NB4 (cell line): ENCODE data around the gene GALNT15.

Experiments
- DNase-seq: peaks from one replicate; pipeline ENCODE4 v3.0.0; 2010; ENCODE audit warnings: low read depth
- H3K4me3 ChIP-seq: one replicate; pipeline ENCODE4 v1.5.1; 2011; ENCODE audit warnings: mild to moderate bottlenecking, low read depth, low read length, moderate library complexity
- CTCF ChIP-seq: IDR thresholded peaks from one replicate; pipeline ENCODE4 v1.5.1; 2012; ENCODE audit warnings: low read depth, low read length
- MAX ChIP-seq: IDR thresholded peaks from 2 replicates; pipeline ENCODE4 v1.6.1; 2011; ENCODE audit warnings: low read depth, low read length
- MYC ChIP-seq: IDR thresholded peaks from 2 replicates; pipeline ENCODE4 v1.6.1; 2011; ENCODE audit warnings: low read depth, low read length
- POLR2A ChIP-seq: IDR thresholded peaks from 2 replicates; pipeline ENCODE4 v1.6.1; 2011; ENCODE audit warnings: mild to moderate bottlenecking; ENCODE audit not compliant: insufficient read length; ENCODE audit errors: extremely low read depth

The GALNT15 gene

GRCh38 chr3:16273867-16274266 lies 99.4 kb downstream of the GALNT15 start:
- H3K4me3 ChIP-seq, result no peak overlapping the region
- DNase-seq, result no peak
- TF ChIP-seq POLR2A (no peak), CTCF (no peak), MAX (no peak), MYC (no peak)

GRCh38 chr3:16277471-16277870 lies 103.0 kb downstream of the GALNT15 start:
- TF ChIP-seq MAX (no peak), MYC (no peak), POLR2A (no peak), CTCF (no peak)
- DNase-seq, result no peak
- no peak overlapping the region for H3K4me3 ChIP-seq

GRCh38 chr3:16279010-16279801 lies 104.7 kb downstream of the GALNT15 start:
- DNase-seq, result no peak
- TF ChIP-seq MYC, result no peak
- no peak overlapping the region for H3K4me3 ChIP-seq

- H3K4me3 ChIP-seq, result no peak overlapping the region
- no peak for DNase-seq
- no peak for TF ChIP-seq MAX
- no peak for TF ChIP-seq CTCF
- no peak for TF ChIP-seq MYC
- TF ChIP-seq POLR2A, result no peak
Observed at GRCh38 chr3:16280671-16281070, 106.2 kb downstream of the GALNT15 start.
